HG03378 (cell line): ENCODE data around the gene NENF.
"Not testable (repeated sequence)": the region's sequence is repeated elsewhere in the genome, so short reads cannot be mapped to it uniquely, and the experiment has no call there.

Experiments used
- ATAC-seq: cut with Tn5 transposase; IDR thresholded peaks from one replicate; pipeline ENCODE4 v1.9.1; 2021; ENCODE audit warnings: mild to moderate bottlenecking, moderate library complexity; ENCODE audit not compliant: unreplicated experiment

NENF gene

GRCh38 chr1:212457740-212458338 is 25.1 kb downstream of the NENF start:
- ATAC-seq: no peak

GRCh38 chr1:212458817-212459216 is 26.1 kb downstream of the NENF start:
- ATAC-seq: no peak

DNA sequence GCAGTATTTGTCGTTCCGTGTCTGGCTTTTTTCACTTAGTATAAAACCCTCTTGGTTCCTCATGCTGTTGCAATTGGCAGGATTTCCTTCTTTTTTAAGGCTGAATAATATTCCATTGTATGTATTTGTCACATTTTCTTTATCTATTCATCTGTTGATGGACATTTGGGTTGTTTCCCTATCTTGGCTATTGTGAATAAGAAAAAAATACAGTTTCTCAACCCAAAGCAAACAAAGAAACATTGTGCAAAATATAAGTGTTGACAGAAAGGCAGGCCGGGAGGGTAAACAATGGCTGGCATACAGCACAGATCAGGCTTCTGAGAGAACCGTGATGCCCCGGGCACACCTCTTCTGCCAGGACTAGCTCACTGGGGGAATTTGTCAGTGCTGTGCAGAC is 26.9 kb downstream of the NENF start:
- ATAC-seq: no peak

DNA sequence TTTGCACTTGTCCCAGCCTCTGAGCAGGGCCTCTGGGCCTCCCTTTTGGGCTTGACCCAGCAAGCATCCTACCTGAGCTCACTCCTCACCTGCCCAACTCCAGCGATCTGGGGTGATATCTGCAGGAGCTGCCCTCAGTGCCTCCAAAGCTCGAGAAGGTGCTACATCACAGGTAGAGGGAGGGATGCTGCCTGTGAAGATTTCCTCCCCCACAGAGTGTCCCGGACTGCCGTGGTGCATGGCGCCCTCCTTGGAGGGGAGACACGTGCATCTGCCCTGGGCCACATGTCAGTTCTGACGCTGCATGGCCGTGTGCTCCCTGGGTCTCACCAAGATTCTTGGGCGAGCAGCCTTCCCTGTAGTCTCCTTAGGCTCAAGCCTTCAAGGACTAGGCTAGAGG is 27.7 kb downstream of the NENF start:
- ATAC-seq: no peak

DNA sequence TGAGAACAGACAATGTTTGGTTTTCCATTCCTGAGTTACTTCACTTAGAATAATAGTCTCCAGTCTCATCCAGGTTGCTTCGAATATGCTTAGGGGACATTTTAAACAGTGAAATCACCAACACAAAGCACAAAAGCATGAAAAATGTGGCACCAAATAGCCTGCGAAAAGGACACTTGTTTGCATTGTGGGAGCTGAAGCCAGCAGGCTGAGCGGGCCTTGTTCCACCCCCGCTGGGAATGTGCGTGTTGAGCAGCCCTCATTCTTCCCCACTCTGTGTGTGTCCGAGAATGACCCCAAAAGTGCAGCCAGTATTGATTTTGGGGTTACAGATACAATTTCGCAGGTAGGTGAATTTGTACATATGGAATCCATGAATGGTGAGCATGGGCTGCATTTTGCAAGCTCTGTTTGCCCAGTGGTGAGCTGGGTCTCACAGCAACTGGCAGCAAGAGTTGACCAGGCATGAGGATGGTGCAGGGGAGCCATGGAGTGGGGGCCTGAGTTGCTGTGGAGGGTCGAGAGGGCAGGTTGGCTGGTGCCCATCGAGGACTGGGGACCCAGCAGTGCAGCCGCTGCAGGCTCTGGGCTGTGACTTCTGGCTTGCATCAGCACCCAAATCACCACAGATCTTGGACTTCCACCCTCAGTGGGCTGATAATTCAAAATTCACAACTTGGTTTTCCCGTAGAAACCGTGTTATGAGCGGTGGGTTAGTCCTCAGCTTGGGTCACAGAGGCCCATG is 29.4 kb downstream of the NENF start:
- no peak for ATAC-seq

- ATAC-seq: no peak
These were observed 31.0 kb downstream of the NENF start for GRCh38 chr1:212463565-212464285.

DNA sequence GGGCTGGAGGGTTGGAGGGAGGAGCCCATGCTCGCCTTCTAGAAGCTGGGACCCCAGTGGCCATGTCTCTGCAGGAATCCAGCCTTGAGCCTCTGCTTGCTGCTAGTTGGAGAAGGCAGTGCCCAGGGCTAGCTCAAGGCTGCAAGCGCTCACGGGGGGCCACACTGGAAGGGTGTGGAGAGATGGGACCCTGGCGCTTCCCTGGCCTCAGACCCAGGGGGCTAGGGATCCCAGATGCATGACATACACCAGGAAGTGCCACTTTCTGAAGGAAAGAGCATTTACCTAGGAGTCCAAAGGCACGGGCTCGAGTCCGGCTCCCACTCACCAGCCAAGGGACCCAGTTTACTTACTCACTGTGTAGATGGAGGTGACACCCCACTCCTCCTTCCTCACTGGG is 32.6 kb downstream of the NENF start:
- no peak for ATAC-seq

- no peak for ATAC-seq
These were observed 33.7 kb downstream of the NENF start for GRCh38 chr1:212466437-212466836.

GRCh38 chr1:212466898-212467650 is 34.4 kb downstream of the NENF start:
- no peak for ATAC-seq

- no peak for ATAC-seq
These were observed 35.2 kb downstream of the NENF start for GRCh38 chr1:212467843-212468482.

GRCh38 chr1:212470059-212470458 is 37.3 kb downstream of the NENF start:
- ATAC-seq: no peak

DNA sequence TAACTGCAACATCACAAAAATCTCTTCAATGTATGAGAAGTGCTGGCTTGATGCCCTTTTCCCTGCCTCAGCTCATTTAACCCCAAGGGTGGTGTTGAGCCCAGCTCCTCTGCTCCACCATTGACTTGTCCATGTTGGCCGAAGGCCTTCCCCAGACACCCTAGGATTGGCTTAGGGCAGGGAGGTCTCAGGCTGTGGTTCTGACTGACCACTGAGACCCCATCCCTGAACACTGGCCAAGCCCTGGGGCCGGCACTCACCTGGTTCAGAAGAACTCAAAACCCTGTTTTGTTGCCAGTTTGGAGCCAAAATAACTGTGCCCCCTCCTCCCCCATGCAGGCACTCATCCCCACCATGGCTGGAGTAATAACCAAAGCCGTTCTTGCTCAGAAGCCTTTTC is 38.6 kb downstream of the NENF start:
- ATAC-seq: no peak

GRCh38 chr1:212471891-212472675 is 39.4 kb downstream of the NENF start:
- no peak for ATAC-seq

DNA sequence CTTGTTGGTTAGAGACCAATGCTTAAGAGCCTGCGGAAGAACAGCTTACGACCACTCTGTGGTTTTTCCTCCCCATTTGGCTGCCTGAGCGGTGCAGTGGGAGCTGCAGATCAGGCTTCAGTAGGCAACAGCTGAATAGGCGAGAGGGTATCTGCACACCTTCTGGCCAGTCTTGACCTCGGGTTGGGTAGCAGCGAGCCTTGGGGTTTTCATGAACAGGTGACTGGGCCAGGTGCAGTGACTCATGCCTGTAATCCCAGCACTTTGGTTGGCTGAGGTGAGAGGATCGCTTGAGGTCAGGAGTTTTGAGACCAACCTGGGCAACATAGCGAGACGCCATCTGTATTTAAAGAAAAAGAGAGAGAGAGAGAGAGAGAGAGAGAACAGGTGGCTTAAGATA is 41.0 kb downstream of the NENF start:
- no peak for ATAC-seq

DNA sequence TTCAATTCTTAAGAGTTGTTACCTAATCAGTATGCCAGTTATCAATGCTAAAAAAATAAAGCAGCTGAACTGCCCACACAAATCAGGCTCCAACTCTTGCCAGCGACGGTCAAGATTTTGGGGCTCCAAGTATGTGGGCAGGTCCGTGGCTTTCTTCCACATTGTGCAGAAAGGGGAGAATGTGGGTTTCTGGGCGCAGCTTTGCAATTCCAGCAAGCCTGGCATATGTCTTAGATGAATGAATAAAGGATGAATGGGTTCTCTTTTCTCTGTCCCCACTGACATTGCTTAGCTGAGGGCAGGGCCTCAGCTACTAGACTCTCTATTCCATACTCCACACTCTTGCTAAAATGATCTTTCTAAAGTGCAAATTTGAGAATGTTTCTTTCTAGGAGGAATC is 42.4 kb downstream of the NENF start:
- no peak for ATAC-seq

- ATAC-seq: not testable (repeated sequence)
These were observed 43.1 kb downstream of the NENF start for GRCh38 chr1:212475831-212476230.

GRCh38 chr1:212477014-212477679 is 44.4 kb downstream of the NENF start:
- ATAC-seq: peak; percentile 92

DNA sequence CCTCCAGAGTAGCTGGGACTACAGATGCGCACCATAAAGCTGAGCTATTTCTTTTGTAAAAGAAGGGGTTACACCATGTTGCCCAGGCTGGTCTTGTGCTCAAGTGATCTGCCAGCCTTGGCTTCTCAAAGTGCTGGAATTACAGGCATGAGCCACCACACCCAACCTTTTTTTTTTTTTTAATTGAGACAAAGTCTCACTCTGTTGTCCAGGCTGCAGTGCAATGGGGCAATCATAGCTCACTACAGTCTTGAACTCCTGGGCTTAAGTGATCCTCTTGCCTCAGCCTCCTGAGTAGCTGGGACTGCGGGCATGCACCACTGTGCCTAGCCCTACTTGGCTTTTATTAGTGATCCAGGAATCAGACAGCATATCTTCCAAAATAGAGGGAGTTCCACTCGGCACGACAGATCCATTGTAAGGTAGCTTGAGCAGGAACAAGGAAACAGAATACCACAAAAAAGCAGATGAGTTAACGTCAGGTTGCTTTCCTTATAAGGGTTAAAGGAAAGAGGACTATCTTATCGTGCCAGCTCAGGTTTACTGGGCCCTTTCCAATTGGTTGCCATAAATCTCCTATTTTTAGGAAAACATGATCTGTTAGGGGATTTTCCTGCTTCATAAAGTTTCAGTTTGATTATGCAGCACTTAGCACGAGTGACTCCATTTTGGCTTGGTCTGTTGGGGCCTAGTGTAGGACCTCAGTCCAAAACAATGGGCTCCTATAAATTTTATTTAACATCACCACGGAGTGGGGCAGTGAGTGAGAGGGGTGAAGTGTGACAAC is 45.2 kb downstream of the NENF start:
- ATAC-seq: no peak
